ENCODE measurements around the gene GJC1.

- TF ChIP-seq CTCF (IDR thresholded peaks at IDR 0.05; ENCODE audit: extremely low read depth in 1 of 2, insufficient read depth in 1 of 2, low read depth in 1 of 2, low read length in 2 of 2) (no peak), POLR2A (IDR thresholded peaks at IDR 0.05; ENCODE audit: low read depth, low read length) (no peak), EZH2 (IDR thresholded peaks at IDR 0.05; ENCODE audit: borderline replicate concordance, low read depth, low read length, severe bottlenecking) (no peak), MAX (IDR thresholded peaks at IDR 0.05; ENCODE audit: insufficient read depth, insufficient read length) (no peak)
Observed at GRCh38 chr17:44751331-44751730, 78.8 kb downstream of the GJC1 start.
